CD4-positive, alpha-beta T cell treated with Interleukin-17A for 1 hour (primary cell): ENCODE results near the gene ATP1B2.
"Not testable (repeated sequence)": the region's sequence is repeated elsewhere in the genome, so short reads cannot be mapped to it uniquely, and the experiment has no call there.

Experiments used
- DNase-seq: peaks from one replicate; pipeline ENCODE4 v3.0.0-alpha.2; 2020

ATP1B2 gene

DNA sequence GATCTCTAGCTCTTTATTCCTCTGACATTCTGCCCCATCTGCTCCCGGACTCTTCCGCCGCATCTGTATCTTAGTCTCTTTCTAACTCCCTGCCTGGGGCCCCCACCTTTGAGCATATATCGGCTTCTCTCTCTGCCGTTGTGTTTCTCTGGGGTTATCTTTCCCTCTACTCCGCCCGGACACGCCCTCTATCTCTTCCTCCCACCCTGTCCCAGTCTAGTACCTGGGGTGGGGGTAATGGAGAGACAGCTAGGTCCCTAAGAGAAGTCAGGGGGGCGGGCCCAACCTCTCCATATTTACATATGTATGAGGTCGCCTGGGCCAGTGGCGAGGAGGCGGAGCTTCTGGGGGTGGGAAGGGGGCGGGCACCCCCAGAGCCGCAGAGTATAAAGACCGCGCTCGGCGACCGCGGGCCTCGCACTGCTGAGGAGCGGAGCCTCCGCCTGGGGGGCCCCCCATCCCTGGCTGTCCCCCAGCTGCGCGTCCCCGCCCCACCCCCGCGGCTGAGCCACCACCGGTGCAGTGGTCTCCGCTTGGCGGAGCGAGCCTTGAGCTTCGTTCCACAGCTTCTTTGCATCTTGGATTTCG is at the start of gene ATP1B2:
Gene ATP1B2 (plus strand): TSS at position 418 of the 588 bp plus-strand sequence. CDS start 593 bp downstream, outside the sequence.
- DNase-seq: peak; percentile 79

- no peak for DNase-seq
Observed at GRCh38 chr17:7606280-7606679, 44.4 kb upstream of the ATP1B2 start.

DNA sequence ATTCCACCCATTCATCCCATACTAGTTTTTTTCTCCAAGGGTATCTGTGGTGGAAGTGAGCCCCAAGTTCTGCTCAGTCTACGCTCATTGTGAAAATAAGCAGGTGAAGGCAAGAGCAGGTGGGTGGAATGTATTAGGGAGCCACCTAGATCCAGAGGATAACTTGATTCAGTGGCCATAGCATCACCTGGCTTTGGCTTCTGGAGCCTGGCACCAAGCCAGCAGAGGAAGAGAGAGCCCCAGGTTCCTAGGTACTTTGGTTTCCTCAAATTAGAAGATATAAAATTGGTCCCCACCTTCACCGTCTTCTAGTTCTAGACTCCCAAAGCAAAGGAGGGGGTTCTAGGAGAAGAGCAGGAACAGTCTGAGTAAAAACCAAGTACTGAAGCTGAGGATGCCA is 40.1 kb upstream of the ATP1B2 start:
- DNase-seq: no peak

- no peak for DNase-seq
Observed at GRCh38 chr17:7611635-7612293, 39.0 kb upstream of the ATP1B2 start.

DNA sequence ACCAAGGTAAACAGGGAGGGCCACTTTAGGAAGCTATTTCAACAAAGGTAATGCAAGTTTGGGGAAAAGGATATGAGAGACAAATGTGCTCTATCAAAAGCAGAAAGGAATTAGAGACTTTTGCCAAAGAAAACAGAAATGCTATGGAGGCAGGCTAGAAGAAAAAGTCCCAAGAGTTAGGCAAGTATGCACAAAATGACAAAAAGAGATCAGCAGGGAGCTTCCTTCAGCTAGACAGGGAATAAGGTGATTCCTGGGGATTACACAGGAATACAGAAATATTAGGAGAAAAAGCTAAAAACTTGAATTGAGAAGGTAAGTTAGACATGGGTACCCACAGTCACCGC is 38.5 kb upstream of the ATP1B2 start:
- no peak for DNase-seq

DNA sequence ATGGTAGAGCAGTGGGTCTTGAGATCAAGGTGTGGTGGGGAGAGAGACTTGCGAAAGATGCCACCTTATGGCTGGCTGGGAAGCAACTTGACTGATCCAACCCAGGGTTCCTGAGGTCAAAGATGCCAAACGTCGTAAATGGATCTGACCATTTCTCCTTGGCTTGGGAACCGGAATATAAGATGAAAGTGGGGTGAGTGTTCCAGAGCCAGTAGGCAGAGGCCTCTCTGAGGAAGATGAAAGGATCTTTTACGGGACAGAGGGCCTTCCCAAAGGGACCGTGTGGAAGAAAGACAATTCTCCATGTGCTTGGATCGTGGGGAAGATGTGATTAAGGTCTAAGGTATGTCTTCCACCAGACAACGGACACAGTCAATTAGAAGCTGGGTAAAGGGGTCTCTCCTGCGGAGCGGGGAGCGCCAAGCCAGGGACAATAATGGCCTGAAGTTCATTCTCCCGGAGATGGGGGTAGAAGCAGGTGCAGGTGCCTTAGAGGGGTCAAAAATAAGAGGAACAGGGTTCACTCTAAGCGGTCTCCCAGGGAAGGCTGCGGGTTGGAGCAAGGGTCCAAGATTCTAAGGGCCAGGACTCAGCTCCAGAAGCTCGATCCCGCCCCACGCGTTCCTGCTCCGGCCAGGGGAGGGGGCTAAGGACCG is 36.8 kb upstream of the ATP1B2 start:
- DNase-seq: no peak

GRCh38 chr17:7614425-7615264 is 36.1 kb upstream of the ATP1B2 start, which contains the start of gene FXR2:
Gene FXR2, minus strand, starts transcription at chr17:7614897. Its CDS starts 365 bp downstream, at chr17:7614532.
- peak; percentile 100 for DNase-seq

- DNase-seq: no peak
Observed at GRCh38 chr17:7615265-7615747, 35.4 kb upstream of the ATP1B2 start.

- no peak for DNase-seq
Observed at GRCh38 chr17:7618608-7619007, 32.1 kb upstream of the ATP1B2 start.

DNA sequence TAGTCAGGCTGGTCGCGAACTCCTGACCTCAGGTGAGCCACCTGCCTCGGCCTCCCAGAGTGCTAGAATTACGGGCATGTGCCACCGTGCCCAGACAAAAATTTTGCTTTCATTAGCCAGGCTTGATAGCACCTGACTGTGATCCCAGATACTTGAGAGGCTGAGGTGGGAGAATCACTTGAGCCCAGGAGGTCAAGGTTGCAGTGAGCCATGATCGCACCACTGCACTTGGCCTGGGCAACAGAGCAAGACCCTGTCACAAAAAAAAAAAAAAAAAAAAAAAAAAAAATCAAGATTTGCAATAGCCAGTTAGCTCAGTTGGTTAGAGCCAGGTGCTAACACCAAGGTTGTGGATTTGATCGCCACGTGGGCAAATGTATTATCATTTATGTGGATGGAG is 29.9 kb upstream of the ATP1B2 start:
- DNase-seq: no peak

DNA sequence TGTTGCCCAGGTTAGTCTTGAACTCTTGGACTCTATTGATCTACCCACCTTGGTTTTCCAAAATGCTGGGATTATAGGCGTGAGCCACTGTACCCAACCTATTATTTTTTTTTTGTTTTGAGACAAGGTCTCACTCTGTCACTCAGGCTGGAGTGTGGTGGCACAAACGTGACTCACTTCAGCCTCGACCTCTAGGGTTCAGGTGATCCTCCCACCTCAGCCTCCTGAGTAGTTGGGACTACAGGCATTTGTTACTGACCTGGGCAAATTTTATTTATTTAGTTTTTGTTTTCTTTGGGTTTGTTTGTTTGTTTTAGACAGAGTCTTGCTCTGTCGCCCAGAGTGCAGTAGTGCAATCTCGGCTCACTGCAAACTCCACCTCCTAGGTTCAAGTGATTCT is 27.1 kb upstream of the ATP1B2 start:
- no peak for DNase-seq

DNA sequence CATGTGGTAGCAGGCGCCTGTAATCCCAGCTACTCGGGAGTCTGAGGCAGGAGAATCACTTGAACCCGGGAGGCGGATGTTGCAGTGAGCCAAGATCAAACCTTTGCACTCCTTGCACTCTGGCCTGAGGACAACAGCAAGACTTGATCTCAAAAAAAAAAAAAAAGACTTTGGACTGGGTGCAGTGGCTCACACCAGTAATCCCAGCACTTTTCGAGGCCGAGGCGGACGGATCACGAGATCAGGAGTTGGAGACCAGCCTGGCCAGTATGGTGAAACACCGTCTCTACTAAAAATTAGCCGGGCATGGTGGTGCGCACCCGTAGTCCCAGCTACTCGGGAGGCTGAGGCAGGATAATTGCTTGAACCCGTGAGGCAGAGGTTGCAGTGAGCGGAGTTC is 25.0 kb upstream of the ATP1B2 start:
- not testable (repeated sequence) for DNase-seq

DNA sequence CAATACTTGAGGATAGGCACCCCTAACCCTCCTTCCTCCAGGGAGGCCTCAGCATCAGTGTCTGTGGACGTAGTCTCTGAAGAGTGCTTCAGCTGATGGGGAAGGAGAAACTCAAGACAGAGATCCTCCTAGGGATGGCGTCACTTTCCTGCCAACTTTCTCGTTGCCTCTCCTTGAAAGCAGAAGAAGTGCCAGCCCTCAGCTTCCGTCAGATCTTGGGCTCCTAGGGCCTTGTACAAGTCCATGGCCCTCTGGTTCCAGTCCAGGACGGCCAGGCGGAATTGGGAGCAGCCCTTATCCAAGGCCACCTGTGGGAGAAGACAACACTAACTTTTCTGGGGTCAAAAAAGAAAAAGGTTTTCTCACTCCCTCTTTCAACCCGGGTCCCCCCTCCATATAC is 24.4 kb upstream of the ATP1B2 start:
- DNase-seq: no peak

DNA sequence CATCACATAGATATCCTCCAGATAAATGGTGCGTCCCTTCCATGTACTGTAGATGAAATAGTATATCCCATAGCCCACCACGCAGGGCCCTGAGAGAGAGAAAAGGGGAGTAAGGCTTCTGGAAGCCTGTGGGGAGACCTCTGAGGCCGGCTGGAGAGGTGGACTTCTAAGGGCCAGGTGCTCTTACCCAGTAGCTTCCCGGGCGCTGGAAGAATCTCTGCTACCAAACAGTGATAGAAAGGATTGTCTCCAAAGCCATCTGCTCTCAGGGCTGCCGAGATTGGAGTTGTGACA is 23.8 kb upstream of the ATP1B2 start:
- DNase-seq: no peak

DNA sequence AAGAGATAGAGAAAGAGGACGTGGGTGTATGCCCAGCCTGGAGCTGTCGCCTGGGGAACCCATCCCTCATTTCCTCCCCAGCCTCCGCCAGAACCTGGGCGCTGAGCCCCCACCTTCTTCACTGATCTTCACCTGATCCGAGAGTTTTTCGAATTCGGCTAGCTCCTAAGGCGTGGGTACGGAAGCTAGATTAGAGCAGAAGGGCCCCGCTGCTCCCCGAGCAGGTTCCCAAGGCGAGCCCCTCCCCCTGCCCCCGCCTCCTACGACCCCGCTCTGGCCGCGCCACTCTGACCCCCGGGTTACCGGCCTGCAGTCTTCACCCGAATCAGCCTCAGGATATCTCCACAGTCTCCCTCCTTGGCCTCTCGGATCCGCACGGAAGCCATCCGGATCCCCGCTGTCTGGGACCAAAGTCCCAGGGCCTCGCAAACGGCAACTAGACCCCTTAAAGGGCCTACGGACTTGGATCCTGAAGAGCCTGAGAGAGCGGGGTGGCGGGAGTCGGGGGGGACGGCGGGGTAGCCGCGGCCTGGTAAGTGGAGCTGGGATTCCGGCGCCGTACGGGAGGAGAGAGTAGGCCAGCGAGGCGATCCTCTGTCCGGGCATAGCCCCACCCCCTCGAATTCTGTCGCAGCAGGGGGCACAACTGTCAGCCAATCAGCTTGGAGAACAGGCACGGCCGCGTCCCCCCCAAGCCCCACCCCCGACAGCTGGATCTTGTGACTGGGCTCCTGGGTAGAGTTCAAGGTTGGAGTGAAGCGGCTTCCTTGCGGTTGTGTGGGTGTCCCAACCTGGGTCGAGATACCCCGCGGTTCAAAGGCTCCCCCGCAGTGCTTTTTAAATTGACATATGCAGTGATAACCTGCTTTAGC is 23.2 kb upstream of the ATP1B2 start, which contains the start of gene SAT2:
Gene SAT2 (minus strand): TSS at position 572 of the 872 bp plus-strand sequence. CDS start 186 bp downstream, at position 386.
- DNase-seq: peak; percentile 92

- no peak for DNase-seq
Observed at GRCh38 chr17:7629939-7630571, 20.7 kb upstream of the ATP1B2 start, which contains the start of gene SHBG. Gene SHBG, plus strand, starts transcription at chr17:7630135. Its CDS starts 38 bp downstream, at chr17:7630173.

- DNase-seq: no peak
Observed at GRCh38 chr17:7631398-7632380, 19.0 kb upstream of the ATP1B2 start.

DNA sequence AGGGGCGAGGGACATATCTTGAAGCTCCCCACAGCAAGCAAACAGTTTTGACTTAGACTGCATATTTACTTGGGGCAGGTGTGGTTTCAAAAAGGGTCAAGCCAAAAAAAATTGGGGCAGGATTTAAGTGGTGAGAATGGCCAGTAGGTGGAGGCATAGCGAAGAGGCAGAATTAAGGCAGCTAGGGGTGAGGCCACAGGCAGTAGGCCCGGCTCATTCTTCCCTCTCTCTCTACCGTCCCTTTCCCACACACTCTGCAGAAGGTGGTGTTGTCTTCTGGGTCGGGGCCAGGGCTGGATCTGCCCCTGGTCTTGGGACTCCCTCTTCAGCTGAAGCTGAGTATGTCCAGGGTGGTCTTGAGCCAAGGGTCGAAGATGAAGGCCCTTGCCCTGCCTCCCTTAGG is 18.2 kb upstream of the ATP1B2 start:
- DNase-seq: peak; percentile 57

GRCh38 chr17:7633093-7633492 is 17.6 kb upstream of the ATP1B2 start:
- DNase-seq: no peak

GRCh38 chr17:7634384-7634783 is 16.3 kb upstream of the ATP1B2 start:
- no peak for DNase-seq
